ENCODE measurements around the gene HES4. TPM values are rescaled to one million over a fixed set of nuclear protein-coding genes. Genes with fewer than 3 reads are reported as not detected.

The HES4 gene
- polyA plus RNA-seq, 1 of the 3 experiments (the other 2 are of a cell fraction), result 4.7 TPM

- Histone ChIP-seq H3K27me3 (ENCODE audit: insufficient read depth) (no peaks in the 10 kb centered on the region), H3K4me3 (ENCODE audit: low read depth in 2 of 2, low read length in 1 of 2) (no peak overlapping the region), H2AFZ (ENCODE audit: low read depth) (no peak overlapping the region), H3K36me3 (replicated peaks in 1 of 2; ENCODE audit: control insufficient read depth in 1 of 2, insufficient read depth in 2 of 2, low read length in 1 of 2) (peaks cover 0 to 10% of the 10 kb centered on the region in 2 experiments), H3K9me2 (no peaks in the 10 kb centered on the region), H3K4me2 (no peak overlapping the region), H3K27ac (ENCODE audit: low read depth in 2 of 2, low read length in 1 of 2) (no peak overlapping the region), H3F3A (replicated peaks; ENCODE audit: insufficient read depth) (no peaks in the 10 kb centered on the region), H3K9me3 (no peaks in the 10 kb centered on the region), H4K20me1 (ENCODE audit: insufficient read depth) (peaks cover 6% of the 10 kb centered on the region; the same call in 1 of the 2 replicates), H3K4me1 (ENCODE audit: control insufficient read depth in 1 of 2, insufficient read depth in 2 of 2, low read depth in 1 of 2, low read length in 1 of 2) (peaks cover 0 to 10% of the 10 kb centered on the region in 2 experiments; a peak in 1 of 4 replicates), H3K9ac (no peak overlapping the region), H3K79me2 (ENCODE audit: insufficient read depth) (no peaks in the 10 kb centered on the region)
- WGBS (ENCODE audit: low lambda C conversion rate), result 99% methylated on average over 7 of the region's 10 CpGs
- ChIA-PET POLR2A (no interaction called here), CTCF (interaction anchor here (1.0 to 3.1 kb wide), 3 partner anchors 34 to 42 kb away, joined by 3 to 17 read pairs (median 10); no protein-coding TSS in a partner anchor)
- TF ChIP-seq NRF1 (IDR thresholded peaks at IDR 0.05; ENCODE audit: low read depth, low read length) (no peak), USF1 (IDR thresholded peaks at IDR 0.05; ENCODE audit: borderline replicate concordance, low read depth) (no peak), CHD2 (IDR thresholded peaks at IDR 0.05; ENCODE audit: low read length, partially characterized antibody) (no peak)
- DNase-seq, result no peak
Measured at GRCh38 chr1:1025730-1026129, 25.8 kb upstream of the HES4 start.

GRCh38 chr1:1024771-1025699 is 25.1 kb upstream of the HES4 start:
- CTCF ChIA-PET, result interaction anchor here (0.7 to 4.9 kb wide), 6 partner anchors 8 to 265 kb away, joined by 3 to 52 read pairs (median 3); no protein-coding TSS in a partner anchor
- no peak for DNase-seq
- Histone ChIP-seq H3K79me2 (ENCODE audit: insufficient read depth) (no peaks in the 10 kb centered on the region), H3K36me3 (replicated peaks in 1 of 2; ENCODE audit: control insufficient read depth in 1 of 2, insufficient read depth in 2 of 2, low read length in 1 of 2) (peaks cover 0 to 10% of the 10 kb centered on the region in 2 experiments), H2AFZ (ENCODE audit: low read depth) (no peak overlapping the region), H3K4me3 (ENCODE audit: low read depth in 2 of 2, low read length in 1 of 2) (no peak overlapping the region), H3K4me1 (ENCODE audit: control insufficient read depth in 1 of 2, insufficient read depth in 2 of 2, low read depth in 1 of 2, low read length in 1 of 2) (peaks cover 0 to 10% of the 10 kb centered on the region in 2 experiments; a peak in 1 of 4 replicates), H3K27me3 (ENCODE audit: insufficient read depth) (no peaks in the 10 kb centered on the region), H3F3A (replicated peaks; ENCODE audit: insufficient read depth) (no peaks in the 10 kb centered on the region), H3K4me2 (no peak overlapping the region), H4K20me1 (ENCODE audit: insufficient read depth) (peaks cover 6% of the 10 kb centered on the region; the same call in 1 of the 2 replicates), H3K27ac (ENCODE audit: low read depth in 2 of 2, low read length in 1 of 2) (no peak overlapping the region), H3K9me3 (no peaks in the 10 kb centered on the region), H3K9ac (no peak overlapping the region), H3K9me2 (no peaks in the 10 kb centered on the region)
- WGBS (ENCODE audit: low lambda C conversion rate), result 48% methylated on average over 4 of the region's 31 CpGs
- POLR2A ChIA-PET, result no interaction called here
- no peak for TF ChIP-seq USF1 (IDR thresholded peaks at IDR 0.05; ENCODE audit: borderline replicate concordance, low read depth)
- TF ChIP-seq IRF3 (IDR thresholded peaks at IDR 0.05; ENCODE audit: low read depth, low read length), result no peak
- no peak for TF ChIP-seq YY1 (IDR thresholded peaks at IDR 0.05; ENCODE audit: low read depth)
- TF ChIP-seq TEAD4 (IDR thresholded peaks at IDR 0.05; ENCODE audit: borderline replicate concordance, insufficient read depth), result no peak
- TF ChIP-seq SIN3A (IDR thresholded peaks at IDR 0.05; ENCODE audit: borderline replicate concordance, low read depth, low read length), result no peak
- no peak for TF ChIP-seq CHD2 (IDR thresholded peaks at IDR 0.05; ENCODE audit: low read length, partially characterized antibody)
- no peak for TF ChIP-seq USF2 (IDR thresholded peaks at IDR 0.05; ENCODE audit: borderline replicate concordance, low read depth, low read length)
- no peak for TF ChIP-seq EP300 (IDR thresholded peaks at IDR 0.05; ENCODE audit: borderline replicate concordance in 1 of 2, low read depth in 1 of 2, low read length in 1 of 2)
- TF ChIP-seq RFX5 (IDR thresholded peaks at IDR 0.05; ENCODE audit: low read length), result no peak
- no peak for TF ChIP-seq NFIC (IDR thresholded peaks at IDR 0.05; ENCODE audit: borderline replicate concordance)
- TF ChIP-seq ELF1 (IDR thresholded peaks at IDR 0.05), result no peak
- TF ChIP-seq FOXJ3 (CRISPR knock-in tag; IDR thresholded peaks at IDR 0.05), result no peak
- no peak for TF ChIP-seq PBX3 (IDR thresholded peaks at IDR 0.05)
- no peak for TF ChIP-seq TAF1 (IDR thresholded peaks at IDR 0.05; ENCODE audit: borderline replicate concordance, low read depth, low read length)
- TF ChIP-seq RXRA (IDR thresholded peaks at IDR 0.05; ENCODE audit: borderline replicate concordance, low read depth), result no peak
- no peak for TF ChIP-seq ZBTB33 (IDR thresholded peaks at IDR 0.05; ENCODE audit: borderline replicate concordance, low read depth)
